22Rv1 (cell line): Measurements from ENCODE around the gene DKKL1.

Experiments
- CTCF ChIP-seq: fragments of 450-650 bp; IDR thresholded peaks from 2 replicates; pipeline ENCODE4 v1.5.1; 2017; ENCODE audit warnings: mild to moderate bottlenecking
- ZFX ChIP-seq: fragments of 450-650 bp; IDR thresholded peaks from 2 replicates; pipeline ENCODE4 v1.6.1; 2017; ENCODE audit warnings: antibody characterized with exemption, borderline replicate concordance

- TF ChIP-seq CTCF (no peak), ZFX (no peak)
Observed at GRCh38 chr19:49413348-49413747, 49.7 kb downstream of the DKKL1 start.
